Motor neuron (in vitro differentiated cells): ENCODE data around the gene ODC1. TPM values are rescaled to one million over a fixed set of nuclear protein-coding genes. Genes with fewer than 3 reads are reported as not detected.
"Not testable (repeated sequence)": the region's sequence is repeated elsewhere in the genome, so short reads cannot be mapped to it uniquely, and the experiment has no call there.

ENCODE experiments used
- ATAC-seq, 8 experiments: fragments of 200-7000 bp; cut with Tn5 transposase; replicated peaks in 6 of 8; 2 replicates each; pipeline ENCODE4 v1.8.0; 2021; ENCODE audit warnings: mild to moderate bottlenecking in 8 of 8, moderate library complexity in 8 of 8
- H3K27ac ChIP-seq, 2 donors: fragments of 250-450 bp; sonication (Bioruptor Pico); 2 replicates each; pipeline ENCODE4 v1.9.0; 2021; ENCODE audit warnings: antibody characterized with exemption in 2 of 2, mild to moderate bottlenecking in 2 of 2, moderate library complexity in 1 of 2
- H3K4me1 ChIP-seq, 2 donors: fragments of 250-450 bp; sonication (Bioruptor Pico); replicated peaks in 1 of 2; 2 replicates each; pipeline ENCODE4 v1.6.1; 2021; ENCODE audit warnings: antibody characterized with exemption in 2 of 2, mild to moderate bottlenecking in 2 of 2, moderate library complexity in 1 of 2
- H3K4me3 ChIP-seq, 5 donors: fragments of 250-450 bp; sonication (Bioruptor Pico); 2 replicates each; pipeline ENCODE4 v1.9.0; 2021; ENCODE audit warnings: antibody characterized with exemption in 5 of 5, mild to moderate bottlenecking in 5 of 5, moderate library complexity in 4 of 5
- WGBS, 10 experiments: fragments of 450-650 bp; shearing (Covaris generic); methylation state at CpG; one replicate each; pipeline ENCODE4 v1.0.0; 2022; 5-methylcytosine and 5-hydroxymethylcytosine counted together
- in situ Hi-C, 9 experiments: fragments of 400-800 bp; cut with MboI; loops; one replicate each; pipeline ENCODE4 v1.15.0; 2021; ENCODE audit warnings: low sequenced_read_pairs in 9 of 9, low pct_unique_long_range_greater_than_20kb in 2 of 9; ENCODE audit not compliant: unreplicated experiment in 9 of 9
- total RNA-seq, 8 experiments: library from RNA; unstranded; fragments of 300-600 nt; gene quantifications; 2 replicates each; pipeline versions ENCODE4 v1.2.3 to v1.2.4, GENCODE V29; 2022

The ODC1 gene
- total RNA-seq, 8 experiments from 2014 or later = 44.7 to 401 (median 283) TPM

DNA sequence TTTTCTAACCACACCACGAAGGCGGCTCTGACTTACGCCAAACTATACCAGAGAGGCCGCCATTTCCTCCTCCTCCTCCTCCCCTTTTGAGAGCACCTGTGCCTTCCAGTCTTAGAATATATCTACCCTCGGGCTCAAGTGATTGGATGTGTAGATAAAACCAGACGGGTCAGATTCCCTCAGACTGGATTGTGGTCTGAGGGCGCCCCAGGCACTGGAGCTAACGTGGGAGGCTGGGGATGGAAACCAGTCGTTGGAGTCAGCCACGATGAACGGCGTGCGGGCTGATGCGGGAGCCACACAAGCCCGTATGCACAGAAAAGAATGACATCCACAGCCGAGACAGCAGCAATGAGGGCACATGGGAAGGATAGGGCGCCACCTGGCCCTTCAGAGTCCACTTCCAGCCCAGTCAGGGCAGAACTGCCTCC is 12.3 kb upstream of the ODC1 start:
- no peak for ATAC-seq
- in situ Hi-C loops = loop anchor here in 4 of 9 experiments (25.0 kb wide), 2 partner anchors 177 to 202 kb away; no protein-coding TSS in a partner anchor
- Histone ChIP-seq H3K4me3 (no peak overlapping the region), H3K27ac (no peak overlapping the region), H3K4me1 (peaks cover 7 to 13% of the 10 kb centered on the region in 2 donors)
- WGBS, 10 experiments = 33 to 100% (median 80%) methylated on average over 1 to 14 of the region's 17 CpGs

DNA sequence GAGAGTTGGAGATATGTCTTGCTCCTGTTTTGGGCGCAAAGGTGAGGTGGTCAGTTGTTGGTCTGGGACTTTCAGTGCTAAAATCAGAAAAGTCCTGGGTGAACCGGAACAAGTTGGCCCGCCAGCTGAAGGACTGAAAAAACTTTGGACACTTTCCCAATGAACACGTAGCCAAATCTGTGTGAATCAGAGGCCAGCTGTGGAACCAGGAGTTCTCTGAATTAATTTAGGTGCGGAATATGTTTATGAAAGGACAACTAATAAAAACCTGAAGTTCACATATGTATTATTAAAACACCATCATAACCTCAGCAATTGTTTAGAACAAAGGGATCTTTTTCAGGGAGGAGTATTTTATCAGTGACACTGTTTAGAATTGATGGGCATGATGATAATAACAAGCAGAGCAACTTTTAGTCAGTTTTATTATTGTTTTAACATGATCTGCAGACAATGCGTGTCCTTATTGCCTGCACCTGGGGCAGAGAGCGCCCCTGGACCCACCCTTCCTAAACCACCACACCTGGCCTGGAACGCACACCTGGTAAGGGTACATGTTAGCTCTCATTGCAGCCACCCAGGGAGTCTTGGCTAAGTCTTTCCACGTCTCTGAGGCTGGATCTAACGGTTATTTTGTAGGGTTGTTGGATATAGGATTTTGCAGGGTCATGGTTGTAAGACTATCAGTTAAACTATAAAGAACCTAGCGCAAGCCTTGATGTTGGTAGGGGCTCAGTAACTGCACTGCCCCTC is 9.9 kb upstream of the ODC1 start:
- in situ Hi-C loops = loop anchor here in 4 of 9 experiments (25.0 kb wide), 2 partner anchors 179 to 204 kb away; no protein-coding TSS in a partner anchor
- WGBS, 10 experiments = 39 to 100% (median 85%) methylated on average over 3 to 9 of the region's 11 CpGs; no CpG with 5 or more reads in 3 of the 10 experiments
- ATAC-seq = peak in 2 of 8 experiments; percentile 43 to 46
- Histone ChIP-seq H3K27ac (no peak overlapping the region), H3K4me3 (no peak overlapping the region), H3K4me1 (peaks cover 7 to 13% of the 10 kb centered on the region in 2 donors)

DNA sequence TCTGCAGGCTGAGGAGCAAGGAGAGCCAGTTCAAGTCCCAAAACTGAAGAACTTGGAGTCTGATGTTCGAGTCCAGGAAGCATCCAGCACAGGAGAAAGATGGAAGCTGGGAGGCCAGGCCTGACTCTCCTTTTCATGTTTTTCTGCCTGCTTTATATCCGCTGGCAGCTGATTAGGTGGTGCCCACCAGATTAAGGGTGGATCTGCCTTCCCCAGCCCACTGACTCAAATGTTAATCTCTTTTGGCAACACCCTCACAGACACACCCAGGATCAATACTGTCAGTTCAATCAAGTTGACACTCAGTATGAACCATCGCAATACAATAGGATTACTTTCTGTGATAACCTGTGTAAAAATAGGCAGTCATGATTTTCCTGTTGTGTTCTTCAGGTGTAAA is 9.1 kb upstream of the ODC1 start:
- peaks cover 7 to 13% of the 10 kb centered on the region in 2 donors for H3K4me1 ChIP-seq
- H3K27ac ChIP-seq, H3K4me3 ChIP-seq, ATAC-seq: not testable (repeated sequence)
- in situ Hi-C loops = loop anchor here in 4 of 9 experiments (25.0 kb wide), 2 partner anchors 180 to 205 kb away; no protein-coding TSS in a partner anchor
- WGBS, 10 experiments = 60 to 100% (median 83%) methylated on average over 1 to 3 of the region's 3 CpGs; no CpG with 5 or more reads in 2 of the 10 experiments

DNA sequence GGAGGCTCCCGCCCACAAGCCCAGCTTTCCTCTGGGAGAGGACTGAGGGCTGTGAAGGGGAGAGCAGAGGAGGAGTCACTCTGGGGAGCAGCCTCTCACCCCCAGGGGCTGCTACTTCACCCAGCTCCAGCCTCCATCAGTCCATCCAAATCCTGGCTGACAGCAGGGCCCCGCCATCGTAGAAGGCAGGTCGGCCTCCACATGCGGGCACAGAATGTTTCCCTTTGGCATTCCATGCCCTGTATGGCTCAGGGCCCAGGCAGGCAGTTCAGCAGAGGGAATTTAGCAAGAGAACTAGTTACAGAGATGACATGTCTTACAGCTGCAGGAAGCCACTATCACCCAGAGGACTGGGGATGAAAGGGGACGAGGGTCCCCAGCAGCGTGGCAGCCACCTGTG is 6.4 kb upstream of the ODC1 start:
- no peak overlapping the region for H3K27ac ChIP-seq
- peak in 2 of 8 experiments; percentile 17 to 22 for ATAC-seq

DNA sequence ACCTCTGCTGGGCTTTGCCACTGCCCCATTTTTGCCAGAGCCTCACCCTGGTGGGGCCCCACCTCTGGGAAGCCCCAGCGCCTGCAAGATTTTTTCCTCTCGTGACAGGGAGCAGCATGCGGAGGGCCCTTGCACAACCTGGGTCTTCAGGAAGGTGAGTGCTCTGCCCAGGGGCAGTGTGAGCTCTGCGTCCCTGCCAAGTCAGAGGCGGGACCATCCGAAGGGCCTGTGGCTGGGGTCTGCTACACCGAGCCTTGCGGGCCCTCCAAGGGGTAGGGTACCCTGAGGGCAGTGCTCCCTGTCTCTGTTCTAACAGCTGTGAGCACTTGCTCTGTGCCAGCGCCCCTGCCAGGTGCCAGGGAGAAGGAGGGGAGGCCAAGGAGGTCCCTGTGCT is 5.8 kb upstream of the ODC1 start:
- peaks cover 18 to 23% of the 10 kb centered on the region in 2 donors for H3K4me1 ChIP-seq
- WGBS, 10 experiments = 75 to 100% methylated on average over 1 to 2 of the region's 9 CpGs; no CpG with 5 or more reads in 8 of the 10 experiments
- peak in 1 of 8 experiments; percentile 9 for ATAC-seq
- H3K4me3 ChIP-seq = no peak overlapping the region
- H3K27ac ChIP-seq = no peak overlapping the region
- in situ Hi-C loops = loop anchor here in 4 of 9 experiments (25.0 kb wide), 2 partner anchors 183 to 208 kb away; no protein-coding TSS in a partner anchor

More for the DNA sequence above, 6.4 kb upstream of the ODC1 start:
- no peak overlapping the region for H3K4me3 ChIP-seq
- H3K4me1 ChIP-seq = peaks cover 18 to 23% of the 10 kb centered on the region in 2 donors
- in situ Hi-C loops = loop anchor here in 4 of 9 experiments (25.0 kb wide), 2 partner anchors 183 to 208 kb away; no protein-coding TSS in a partner anchor
- WGBS, 10 experiments = 86 to 100% (median 100%) methylated on average over 2 to 4 of the region's 7 CpGs; no CpG with 5 or more reads in 7 of the 10 experiments

DNA sequence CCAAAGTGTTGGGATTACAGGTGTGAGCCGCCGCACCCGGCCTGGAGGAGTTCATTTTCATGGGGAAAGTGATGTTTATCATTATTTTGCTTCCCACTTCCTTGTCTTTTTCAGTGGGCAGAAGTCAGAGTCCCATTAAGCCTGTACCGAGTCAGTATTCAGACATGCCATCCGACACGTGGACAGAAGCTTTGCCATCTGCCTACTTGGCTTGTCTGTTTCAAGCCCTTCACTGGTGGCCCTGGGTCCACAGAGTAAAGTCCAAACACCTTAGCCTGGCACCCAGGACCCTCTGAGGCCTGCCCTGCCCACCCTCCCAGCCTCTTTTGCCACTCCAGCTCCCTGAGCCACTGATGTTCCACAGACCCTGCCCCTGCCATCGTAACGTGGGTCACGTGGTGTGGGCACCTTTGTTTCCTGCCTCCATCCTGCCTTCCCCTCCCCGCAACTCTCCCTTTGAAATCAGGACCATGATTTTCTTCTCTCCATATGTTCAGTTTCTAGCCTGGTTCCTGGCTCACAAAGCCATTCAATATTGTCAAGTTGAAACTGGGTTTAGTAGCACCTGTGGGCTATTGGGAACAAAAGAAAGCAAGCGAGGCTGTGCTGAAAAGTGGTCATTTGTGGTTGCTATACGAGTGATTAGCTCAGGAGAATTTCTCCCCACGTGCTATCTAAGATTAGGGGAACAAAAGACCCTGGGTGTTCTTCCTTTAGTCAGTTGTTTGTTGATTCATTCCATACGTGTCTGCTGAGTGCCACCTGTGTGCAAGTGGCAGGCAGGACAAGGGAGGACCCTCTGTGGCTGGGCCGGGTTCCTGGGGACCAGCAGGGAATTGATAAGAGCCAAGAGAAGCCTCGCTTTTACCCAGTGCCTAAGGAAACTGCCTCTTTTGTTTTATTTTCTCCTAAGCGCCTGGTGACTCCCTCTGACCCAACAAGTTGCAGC is 5.1 kb upstream of the ODC1 start:
- H3K4me1 ChIP-seq = peaks cover 18 to 23% of the 10 kb centered on the region in 2 donors
- ATAC-seq = no peak
- 40 to 100% (median 86%) methylated on average over 1 to 13 of the region's 17 CpGs; no CpG with 5 or more reads in 2 of the 10 experiments for WGBS, 10 experiments
- H3K27ac ChIP-seq = no peak overlapping the region
- in situ Hi-C loops = loop anchor here in 4 of 9 experiments (25.0 kb wide), 2 partner anchors 184 to 209 kb away; no protein-coding TSS in a partner anchor
- no peak overlapping the region for H3K4me3 ChIP-seq

DNA sequence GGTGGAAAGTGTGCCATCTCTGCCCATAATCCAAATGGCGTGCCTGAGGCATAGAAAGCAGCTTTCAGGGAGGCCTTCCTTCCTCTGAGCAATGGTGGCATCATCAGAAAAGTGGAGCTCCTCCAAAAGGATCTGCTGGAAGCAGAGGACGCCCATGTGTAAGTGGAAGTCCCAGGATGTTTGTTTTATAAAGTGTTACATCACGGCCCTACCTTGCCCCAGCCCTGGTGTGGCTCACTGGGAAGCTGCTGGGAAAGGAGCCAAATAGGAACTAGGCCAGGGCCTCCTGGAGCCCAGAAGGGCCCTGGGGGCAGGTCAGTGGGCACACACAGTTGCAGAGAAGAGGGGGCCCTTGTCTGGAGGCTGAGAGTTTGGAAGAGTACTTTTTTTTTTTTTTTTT is 4.2 kb upstream of the ODC1 start:
- in situ Hi-C loops = loop anchor here in 4 of 9 experiments (25.0 kb wide), 2 partner anchors 185 to 210 kb away; no protein-coding TSS in a partner anchor
- Histone ChIP-seq H3K27ac (no peak overlapping the region), H3K4me3 (no peak overlapping the region), H3K4me1 (peaks cover 18 to 23% of the 10 kb centered on the region in 2 donors)
- peak in 1 of 8 experiments; percentile 1 for ATAC-seq
- 20 to 100% (median 40%) methylated on average over 1 of the region's 3 CpGs; no CpG with 5 or more reads in 5 of the 10 experiments for WGBS, 10 experiments

DNA sequence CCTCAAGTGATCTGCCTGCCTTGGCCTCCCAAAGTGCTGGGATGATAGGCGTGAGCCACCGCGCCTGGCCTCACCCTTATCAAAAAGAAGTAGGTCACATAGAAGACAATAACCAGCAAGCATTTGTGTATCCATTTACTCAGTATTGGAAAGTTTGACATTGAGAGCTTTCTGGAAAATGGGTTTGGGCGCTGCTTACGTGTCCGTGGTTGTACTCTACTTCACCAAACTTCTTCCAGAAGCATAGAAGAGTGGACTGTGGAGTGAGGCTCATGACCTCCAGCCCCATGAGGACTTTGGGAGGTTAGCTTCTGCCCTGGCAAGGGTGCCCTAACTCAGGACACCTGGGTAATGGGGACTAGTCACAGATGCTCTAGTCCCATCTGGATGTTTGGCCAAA is 3.7 kb upstream of the ODC1 start:
- Histone ChIP-seq H3K27ac (no peak overlapping the region), H3K4me3 (no peak overlapping the region), H3K4me1 (peaks cover 17 to 18% of the 10 kb centered on the region in 2 donors)
- no peak for ATAC-seq
- 95 to 100% (median 100%) methylated on average over 1 to 3 of the region's 6 CpGs; no CpG with 5 or more reads in 5 of the 10 experiments for WGBS, 10 experiments
- in situ Hi-C loops = loop anchor here in 4 of 9 experiments (25.0 kb wide), 2 partner anchors 185 to 210 kb away; no protein-coding TSS in a partner anchor

DNA sequence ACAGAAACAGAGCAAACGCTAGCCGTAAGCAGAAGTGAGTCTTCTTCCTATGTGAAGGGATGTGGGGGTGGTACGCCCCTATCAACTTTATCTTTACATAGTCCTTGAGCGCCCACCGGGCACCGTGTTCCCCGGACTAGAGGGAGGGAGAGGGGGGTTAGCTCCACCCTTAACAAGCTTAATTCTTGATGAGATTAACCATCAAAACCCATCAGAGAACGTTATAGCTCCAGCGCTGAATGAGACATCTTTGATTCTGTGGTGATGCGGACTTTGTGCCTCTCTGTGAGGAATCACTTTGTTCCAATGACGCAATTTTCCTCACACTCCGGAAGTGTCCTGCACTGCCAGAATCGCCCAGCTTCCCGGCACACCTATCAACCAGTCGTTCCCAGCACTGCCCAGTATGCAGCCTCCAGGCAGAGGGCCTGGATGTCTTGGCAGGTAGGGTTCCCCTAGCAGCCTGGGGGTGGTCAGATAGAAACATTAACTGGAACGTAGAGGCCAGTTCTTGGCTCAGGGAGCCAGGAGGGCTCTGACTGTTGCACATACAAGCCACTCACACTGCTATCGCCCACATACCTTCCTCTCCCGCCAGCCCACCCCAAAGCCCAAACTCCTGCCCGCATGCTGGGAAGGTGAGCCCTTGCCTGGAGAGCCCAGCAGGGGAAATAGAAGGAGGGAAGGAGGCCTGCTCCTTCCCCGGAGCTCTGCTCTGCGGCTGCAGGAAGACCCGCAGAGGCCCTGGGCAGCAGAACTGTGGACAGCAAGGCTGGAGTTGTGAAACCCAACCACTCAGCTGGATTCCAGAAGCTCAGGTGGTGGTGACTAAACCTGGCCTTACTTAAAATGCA is 1.9 kb upstream of the ODC1 start:
- WGBS, 10 experiments = 46 to 83% (median 68%) methylated on average over 1 to 15 of the region's 22 CpGs
- Histone ChIP-seq H3K27ac (no peak overlapping the region), H3K4me1 (peaks cover 14 to 16% of the 10 kb centered on the region in 2 donors), H3K4me3 (peak overlapping the region; percentile 78 to 99 (median 93))
- in situ Hi-C loops = loop anchor here in 5 of 9 experiments (25.0 kb wide), 3 partner anchors 187 to 638 kb away; no protein-coding TSS in a partner anchor
- ATAC-seq = no peak

DNA sequence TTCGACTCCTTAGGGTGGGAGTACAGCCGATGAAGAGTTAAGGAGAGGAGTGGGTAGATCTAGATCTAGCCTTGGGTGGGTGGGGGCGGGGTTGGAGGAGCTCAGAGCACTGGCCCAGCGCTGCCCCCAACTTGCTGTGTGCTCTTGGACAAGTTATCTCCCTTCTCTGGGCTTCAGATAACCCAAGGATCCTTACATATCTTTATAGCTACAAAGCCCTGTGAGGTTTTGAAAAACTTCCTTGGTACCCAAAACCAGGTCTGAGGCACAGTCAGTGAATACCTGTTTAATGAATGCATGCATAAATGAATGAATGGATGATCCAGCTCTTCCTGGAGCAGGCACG is 1.3 kb upstream of the ODC1 start:
- Histone ChIP-seq H3K4me3 (peak overlapping the region; percentile 78 to 99 (median 93)), H3K27ac (peak overlapping the region; percentile 86), H3K4me1 (peaks cover 14 to 20% of the 10 kb centered on the region in 2 donors)
- in situ Hi-C loops = loop anchor here in 1 of 9 experiments (25.0 kb wide), 1 partner anchor 637 kb away; no protein-coding TSS in a partner anchor
- no peak for ATAC-seq
- WGBS, 10 experiments = 0 to 92% (median 39%) methylated on average over 1 to 2 of the region's 5 CpGs; no CpG with 5 or more reads in 4 of the 10 experiments
